ENCODE data around the gene EMSY.
"Not testable (repeated sequence)": the region's sequence is repeated elsewhere in the genome, so short reads cannot be mapped to it uniquely, and the experiment has no call there.

Gene EMSY

GRCh38 chr11:76444384-76445120, at the start of gene EMSY:
Gene EMSY (plus strand): TSS chr11:76445018. CDS start chr11:76446939, 1,921 bp downstream.
- peak; percentile 81 to 83 for DNase-seq (ENCODE audit: low read depth in 2 of 2)

GRCh38 chr11:76395296-76395695, 49.5 kb upstream of the EMSY start:
- DNase-seq (ENCODE audit: low read depth in 2 of 2): no peak

GRCh38 chr11:76397383-76397782, 47.4 kb upstream of the EMSY start:
- DNase-seq (ENCODE audit: low read depth in 2 of 2): no peak

GRCh38 chr11:76400967-76401366, 43.9 kb upstream of the EMSY start:
- DNase-seq (ENCODE audit: low read depth in 2 of 2): no peak

GRCh38 chr11:76401484-76401883, 43.3 kb upstream of the EMSY start:
- not testable (repeated sequence) for DNase-seq (ENCODE audit: low read depth in 2 of 2)

- DNase-seq (ENCODE audit: low read depth in 2 of 2): no peak
These were observed 38.5 kb upstream of the EMSY start for GRCh38 chr11:76406359-76406758.

GRCh38 chr11:76408171-76408965, 36.5 kb upstream of the EMSY start:
- no peak for DNase-seq (ENCODE audit: low read depth in 2 of 2)

- DNase-seq (ENCODE audit: low read depth in 2 of 2): no peak
These were observed 33.9 kb upstream of the EMSY start for GRCh38 chr11:76410851-76411357.

- no peak for DNase-seq (ENCODE audit: low read depth in 2 of 2)
These were observed 29.7 kb upstream of the EMSY start for GRCh38 chr11:76415073-76415472.

- no peak for DNase-seq (ENCODE audit: low read depth in 2 of 2)
These were observed 24.9 kb upstream of the EMSY start for GRCh38 chr11:76419896-76420295.

GRCh38 chr11:76424379-76424778, 20.4 kb upstream of the EMSY start:
- DNase-seq (ENCODE audit: low read depth in 2 of 2): no peak

- no peak for DNase-seq (ENCODE audit: low read depth in 2 of 2)
These were observed 19.9 kb upstream of the EMSY start for GRCh38 chr11:76424891-76425290.

- DNase-seq (ENCODE audit: low read depth in 2 of 2): no peak
These were observed 18.2 kb upstream of the EMSY start for GRCh38 chr11:76426660-76427059.

- no peak for DNase-seq (ENCODE audit: low read depth in 2 of 2)
These were observed 8.8 kb upstream of the EMSY start for GRCh38 chr11:76436020-76436419.

- no peak for DNase-seq (ENCODE audit: low read depth in 2 of 2)
These were observed 1.4 kb upstream of the EMSY start for GRCh38 chr11:76443268-76443980.

GRCh38 chr11:76444065-76444383, 794 bp upstream of the EMSY start:
- DNase-seq (ENCODE audit: low read depth in 2 of 2): no peak

GRCh38 chr11:76445121-76446084, 585 bp downstream of the EMSY start:
- DNase-seq (ENCODE audit: low read depth in 2 of 2): peak; percentile 0 to 5

GRCh38 chr11:76448506-76448905, 3.7 kb downstream of the EMSY start:
- no peak for DNase-seq (ENCODE audit: low read depth in 2 of 2)

GRCh38 chr11:76453248-76453647, 8.4 kb downstream of the EMSY start:
- no peak for DNase-seq (ENCODE audit: low read depth in 2 of 2)

GRCh38 chr11:76455331-76455730, 10.5 kb downstream of the EMSY start:
- no peak for DNase-seq (ENCODE audit: low read depth in 2 of 2)

GRCh38 chr11:76455931-76456330, 11.1 kb downstream of the EMSY start:
- DNase-seq (ENCODE audit: low read depth in 2 of 2): no peak

All from stimulated activated CD8-positive, alpha-beta memory T cell treated with anti-CD3 and anti-CD28 coated beads, Interleukin-15, amount 100 ng/mL, for 4 hours (primary cell).